NCI-H345 treated with DMSO at 0.1 percent for 48 hours (cell line): ENCODE measurements around the gene ANGPTL2.

ENCODE experiments used
- DNase-seq: peaks from one replicate; lab custom pipeline; 2025; ENCODE audit not compliant: unreplicated experiment; lab: John Stamatoyannopoulos, UW

ANGPTL2 gene

GRCh38 chr9:127097683-127098082, 24.8 kb downstream of the ANGPTL2 start:
- no peak for DNase-seq

- DNase-seq: no peak
Observed at GRCh38 chr9:127096208-127096607, 26.2 kb downstream of the ANGPTL2 start.

GRCh38 chr9:127095411-127095810, 27.0 kb downstream of the ANGPTL2 start:
- DNase-seq: no peak

DNA sequence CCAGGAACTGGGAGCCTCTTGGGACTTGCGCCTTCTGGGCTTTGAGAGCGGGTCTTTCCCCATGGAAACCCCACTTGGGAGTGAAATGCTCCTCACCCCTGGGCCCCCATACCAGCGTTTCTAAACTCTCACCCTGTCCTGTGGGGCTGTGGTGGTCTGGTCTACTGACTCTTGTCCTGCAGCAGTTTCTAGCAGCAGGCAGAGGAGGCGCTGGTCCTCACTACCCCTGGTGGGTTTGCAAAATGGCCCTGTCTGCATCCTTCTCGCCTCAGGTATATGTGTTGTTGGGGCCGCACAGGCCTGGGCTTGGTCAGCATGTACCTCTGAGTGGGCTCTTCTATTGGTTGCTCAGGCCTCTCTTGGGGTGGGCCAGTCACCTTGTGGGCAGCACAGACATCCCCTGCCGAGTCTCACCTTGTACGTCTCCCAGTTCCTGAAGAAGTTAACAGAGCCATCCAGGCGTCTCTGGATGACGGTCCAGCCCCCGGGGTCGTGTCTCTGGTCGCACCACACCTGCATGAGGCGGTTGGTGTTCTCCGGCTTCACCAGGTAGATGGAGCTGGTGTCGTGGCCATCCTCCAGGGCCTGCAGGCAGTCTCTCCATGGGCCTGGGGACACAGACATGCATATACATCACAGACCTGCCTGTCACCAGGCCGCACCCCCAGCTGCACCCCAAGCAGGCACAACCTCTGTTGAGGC, 29.0 kb downstream of the ANGPTL2 start:
- DNase-seq: no peak

GRCh38 chr9:127092041-127092608, 30.3 kb downstream of the ANGPTL2 start:
- no peak for DNase-seq

DNA sequence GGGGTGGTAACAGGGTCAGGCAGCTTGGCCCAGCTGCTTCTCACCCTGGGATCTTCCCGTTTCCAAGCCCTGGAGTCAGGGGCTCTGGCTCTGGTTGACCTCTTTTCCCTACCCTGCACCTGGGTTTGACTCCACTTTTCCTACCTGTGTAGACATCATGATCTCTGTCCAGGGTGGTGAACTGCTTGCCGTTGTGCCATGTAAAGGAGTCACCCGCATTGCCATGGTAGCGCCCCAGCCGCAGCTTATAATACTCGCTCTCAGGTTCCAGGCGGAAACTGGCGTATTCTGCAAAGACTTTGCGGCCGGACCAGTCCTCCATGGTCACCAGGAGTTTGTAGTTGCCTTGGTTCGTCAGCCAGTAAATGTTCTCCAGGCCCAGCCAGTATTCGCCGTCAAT, 30.9 kb downstream of the ANGPTL2 start:
- no peak for DNase-seq

DNA sequence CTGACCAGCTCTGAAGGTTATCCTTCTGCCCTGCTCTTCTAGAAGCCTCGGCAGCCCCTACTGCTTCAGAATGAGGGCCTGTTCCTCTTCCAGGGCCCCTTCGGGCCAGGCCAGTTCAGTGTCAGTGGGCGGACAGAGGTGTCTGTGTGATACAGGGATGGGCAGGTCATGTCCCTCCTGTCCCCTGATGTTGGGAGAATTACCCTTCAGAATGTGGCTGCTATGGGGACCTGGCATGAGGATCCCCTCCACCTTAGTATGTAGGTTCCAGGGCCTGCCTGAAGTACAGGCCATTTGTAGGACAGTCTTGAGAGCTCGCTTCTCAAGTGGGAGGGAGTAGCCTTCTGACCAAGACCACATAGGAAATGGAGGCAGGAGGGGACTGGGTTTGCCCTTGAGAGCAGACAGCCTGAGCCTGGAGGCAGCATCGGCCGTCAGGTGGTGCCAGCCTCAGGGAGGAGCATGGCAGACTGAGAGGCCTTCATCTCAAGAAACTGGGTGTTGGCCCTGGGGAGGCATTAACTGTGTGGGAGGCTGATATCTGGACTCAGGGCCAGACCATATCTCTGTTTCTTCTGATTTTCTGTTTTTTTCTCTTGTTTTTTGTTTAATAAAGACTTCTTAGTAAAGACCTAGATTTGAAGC, 32.0 kb downstream of the ANGPTL2 start:
- DNase-seq: no peak

DNA sequence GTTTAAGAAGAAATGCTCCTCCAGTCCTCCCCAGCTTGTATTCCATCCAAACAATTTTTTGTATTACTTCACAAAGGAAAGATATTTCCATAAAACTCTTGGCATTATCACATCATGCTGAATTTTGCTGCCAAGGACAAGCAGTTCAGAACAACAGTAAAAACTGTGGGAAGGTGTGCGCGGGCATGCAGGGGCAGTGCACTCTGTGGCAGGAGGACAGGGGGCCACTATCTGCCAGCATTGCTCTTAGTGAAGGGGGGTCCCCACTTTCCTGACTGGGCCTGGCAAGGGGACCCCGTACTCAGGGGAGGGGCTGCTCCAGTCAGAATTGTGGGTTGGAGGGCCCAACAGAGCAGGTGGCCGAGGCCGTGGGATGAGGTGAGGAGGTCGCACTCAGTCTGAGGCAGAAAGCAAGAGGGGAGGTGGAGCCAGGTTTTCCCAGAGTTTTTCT, 32.8 kb downstream of the ANGPTL2 start:
- no peak for DNase-seq

- DNase-seq: no peak
Observed at GRCh38 chr9:127088724-127089615, 33.5 kb downstream of the ANGPTL2 start.

DNA sequence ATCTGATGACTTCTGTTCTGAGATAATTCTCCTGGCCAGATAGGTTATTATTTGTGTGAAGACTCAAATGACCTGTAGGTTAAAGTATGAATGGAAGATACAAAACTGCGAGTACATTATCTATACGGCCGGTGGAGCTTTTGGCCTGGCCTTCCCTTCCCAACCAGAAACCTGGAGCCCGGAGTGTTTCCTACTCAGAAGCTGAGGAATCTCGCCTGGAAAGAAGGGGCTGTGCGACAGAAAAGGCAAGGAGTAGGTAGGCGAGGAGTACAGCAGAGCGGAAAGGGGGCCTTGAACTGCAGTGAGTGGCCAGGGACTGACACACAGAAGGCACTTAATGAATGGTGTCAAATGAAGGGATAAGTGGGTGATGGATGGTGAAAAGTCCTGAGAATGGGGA, 34.6 kb downstream of the ANGPTL2 start:
- DNase-seq: no peak

DNA sequence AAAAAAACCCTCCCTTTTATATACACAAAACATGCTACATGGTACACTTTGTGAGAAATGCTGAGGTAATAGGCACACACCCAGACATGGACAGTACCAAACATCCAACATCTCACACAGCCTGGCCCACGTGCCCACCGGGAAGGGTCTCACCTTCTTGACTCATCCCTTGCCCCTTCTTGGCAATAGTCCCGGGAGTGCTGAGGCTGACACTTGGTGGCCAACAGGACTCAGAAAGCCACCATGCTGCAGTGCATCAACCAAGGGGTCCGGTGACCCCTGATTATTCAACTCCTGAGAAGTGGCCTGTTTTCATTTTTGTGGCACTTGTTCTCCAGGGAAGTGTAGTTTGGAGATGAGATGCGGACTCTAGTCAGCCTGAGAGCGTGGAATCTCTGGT, 35.0 kb downstream of the ANGPTL2 start:
- DNase-seq: no peak

GRCh38 chr9:127086771-127087170, 35.7 kb downstream of the ANGPTL2 start:
- DNase-seq: no peak

DNA sequence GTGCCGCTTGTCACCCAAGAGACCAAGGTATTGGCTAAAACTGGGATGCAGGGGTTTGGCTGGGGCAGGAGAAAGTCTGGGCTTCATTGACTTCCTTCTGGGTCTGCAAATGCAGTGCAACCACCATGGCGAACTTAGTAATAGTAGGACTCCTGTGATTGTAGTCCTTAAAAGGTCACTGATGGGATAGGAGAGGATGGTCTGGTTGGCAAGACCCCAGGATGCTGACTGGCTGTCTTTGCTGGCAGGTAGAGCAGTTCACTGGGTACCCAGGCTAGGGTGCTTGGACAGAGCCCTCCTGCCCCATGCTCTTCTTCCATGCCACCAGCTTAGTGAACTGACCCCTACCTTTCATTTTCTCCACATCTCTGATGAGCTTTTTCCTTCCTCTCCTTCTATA, 37.2 kb downstream of the ANGPTL2 start:
- DNase-seq: no peak

DNA sequence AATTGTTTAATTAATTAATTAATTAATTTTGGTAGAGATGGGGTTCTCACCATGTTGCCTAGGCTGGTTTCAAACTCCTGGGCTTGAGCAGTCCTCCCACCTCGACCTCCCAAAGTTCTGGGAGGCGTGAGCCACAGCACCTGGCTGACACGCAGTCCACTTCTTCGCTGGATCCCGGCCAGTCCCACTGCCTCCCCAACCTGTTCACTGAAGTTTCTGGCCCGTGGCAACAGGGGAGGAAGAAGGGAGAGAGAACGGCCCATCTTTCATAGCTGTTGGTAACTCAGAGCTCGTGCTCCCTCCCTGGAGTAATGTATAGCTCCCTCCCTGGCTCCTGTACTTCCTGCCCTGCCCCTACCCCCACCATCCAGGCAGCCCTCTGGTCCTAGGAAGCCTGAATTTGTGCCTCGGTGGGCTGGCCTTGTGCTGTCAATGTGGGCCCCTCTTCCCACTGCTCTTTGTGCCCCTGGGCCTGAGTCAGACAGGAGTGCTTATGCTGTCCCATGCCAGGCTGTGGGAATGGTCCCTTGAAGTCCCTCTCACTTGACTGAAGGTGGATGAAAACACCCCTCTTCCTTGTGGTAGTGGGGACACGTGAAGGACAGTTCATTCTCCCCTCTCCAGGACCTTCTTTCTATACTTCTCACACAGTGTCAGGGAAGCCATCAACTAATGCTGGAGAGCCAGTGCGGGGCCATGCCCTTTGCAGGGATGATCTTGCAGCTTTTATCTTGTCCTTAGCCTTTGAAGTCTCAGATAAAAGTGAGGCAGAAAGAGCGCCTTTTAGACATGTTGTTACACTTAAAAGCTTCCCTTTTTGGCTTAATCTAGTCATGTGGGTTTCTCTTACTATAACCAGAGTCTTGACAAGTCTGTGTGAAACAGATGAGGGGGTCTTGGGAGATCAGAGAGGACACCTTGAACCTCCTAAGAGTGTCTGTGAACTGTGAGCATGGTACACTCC, 38.1 kb downstream of the ANGPTL2 start:
- DNase-seq: no peak

- DNase-seq: no peak
Observed at GRCh38 chr9:127083138-127083980, 39.1 kb downstream of the ANGPTL2 start.

GRCh38 chr9:127081250-127082185, 40.9 kb downstream of the ANGPTL2 start:
- no peak for DNase-seq

DNA sequence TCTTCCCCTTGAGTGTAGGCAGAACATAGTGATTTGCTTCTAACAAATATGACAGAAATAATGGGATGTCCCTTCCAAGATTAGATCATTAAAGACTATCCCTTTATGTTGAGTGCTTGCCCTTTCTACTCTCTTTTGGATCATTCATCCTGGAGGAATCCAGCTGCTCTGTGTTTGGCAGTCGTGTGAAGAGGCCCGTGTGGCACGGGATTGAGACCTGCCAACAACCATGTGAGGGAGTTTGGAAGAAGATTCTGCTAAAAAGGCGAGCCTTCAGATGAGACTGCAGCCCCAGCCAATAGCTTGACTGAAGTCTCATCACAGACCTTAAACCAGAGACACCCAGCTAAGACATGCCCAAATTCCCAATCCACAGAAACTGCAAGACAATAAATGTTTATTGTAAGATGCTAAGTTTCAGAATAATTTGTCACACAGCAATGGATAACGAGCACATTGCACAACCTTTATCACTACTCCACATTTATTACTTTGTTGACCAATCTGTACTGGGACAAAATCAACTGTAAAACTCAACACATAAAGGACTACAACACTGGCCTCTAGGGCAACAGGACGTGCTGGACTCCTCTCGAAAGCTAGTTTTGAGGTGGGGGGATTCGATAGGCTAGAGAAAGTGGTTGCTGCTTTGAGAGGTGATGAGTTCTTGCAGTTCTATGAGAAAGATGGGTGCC, 42.8 kb downstream of the ANGPTL2 start:
- DNase-seq: no peak

GRCh38 chr9:127078988-127079387, 43.4 kb downstream of the ANGPTL2 start:
- no peak for DNase-seq
